H9 (cell line): Measurements from ENCODE around the gene HHIPL2. TPM values are rescaled to one million over a fixed set of nuclear protein-coding genes. Genes with fewer than 3 reads are reported as not detected.

Source experiments
- DNase-seq: peaks from one replicate; pipeline ENCODE4 v3.0.0-alpha.2; 2017
- H2AFZ ChIP-seq: one replicate; pipeline ENCODE4 v1.6.1; 2013; ENCODE audit warnings: mild to moderate bottlenecking, low read length, control low read depth, moderate library complexity
- H2AK5ac ChIP-seq: 2 replicates; pipeline ENCODE4 v1.6.1; 2013; ENCODE audit warnings: low read length, control low read depth, mixed read lengths; ENCODE audit not compliant: insufficient read length
- H2BK120ac ChIP-seq: one replicate; pipeline ENCODE4 v1.6.1; 2013; ENCODE audit warnings: low read depth, mild to moderate bottlenecking, low read length, control low read depth, inconsistent platforms; ENCODE audit not compliant: poor library complexity, severe bottlenecking
- H2BK12ac ChIP-seq: 2 replicates; pipeline ENCODE4 v1.6.1; 2013; ENCODE audit warnings: low read length, control low read depth, mixed read lengths, low read depth; ENCODE audit not compliant: insufficient read length
- H2BK15ac ChIP-seq: 2 replicates; pipeline ENCODE4 v1.6.1; 2013; ENCODE audit warnings: low read depth, low read length, control low read depth
- H2BK20ac ChIP-seq: one replicate; pipeline ENCODE4 v1.6.1; 2013; ENCODE audit warnings: low read depth, mild to moderate bottlenecking, low read length, control low read depth, inconsistent platforms; ENCODE audit not compliant: poor library complexity, severe bottlenecking
- H2BK5ac ChIP-seq: 2 replicates; pipeline ENCODE4 v1.6.1; 2013; ENCODE audit warnings: low read length, control low read depth, mixed read lengths; ENCODE audit not compliant: insufficient read length
- H3K14ac ChIP-seq: 2 replicates; pipeline ENCODE4 v1.6.1; 2013; ENCODE audit warnings: low read length, control low read depth; ENCODE audit not compliant: insufficient read depth
- H3K18ac ChIP-seq: 2 replicates; pipeline ENCODE4 v1.6.1; 2013; ENCODE audit warnings: low read depth, mild to moderate bottlenecking, mixed read lengths, low read length, control low read depth; ENCODE audit not compliant: insufficient read length
- H3K23ac ChIP-seq: 2 replicates; pipeline ENCODE4 v1.6.1; 2013; ENCODE audit warnings: low read length, control low read depth, mixed read lengths, low read depth; ENCODE audit not compliant: insufficient read length
- H3K23me2 ChIP-seq: 2 replicates; pipeline ENCODE4 v1.6.1; 2013; ENCODE audit warnings: low read depth, mild to moderate bottlenecking, mixed read lengths, low read length, control low read depth; ENCODE audit not compliant: insufficient read length, poor library complexity, severe bottlenecking
- H3K27ac ChIP-seq: 2 replicates; pipeline ENCODE4 v1.5.1; 2013; ENCODE audit warnings: low read length, control low read depth, mixed read lengths, low read depth; ENCODE audit not compliant: insufficient read length
- H3K27me3 ChIP-seq: 2 replicates; pipeline ENCODE4 v1.6.1; 2013; ENCODE audit warnings: low read length, control low read depth, inconsistent platforms; ENCODE audit not compliant: insufficient read depth
- H3K4ac ChIP-seq: 2 replicates; pipeline ENCODE4 v1.6.1; 2013; ENCODE audit warnings: low read depth, mild to moderate bottlenecking, control low read depth, inconsistent platforms, low read length, moderate library complexity
- H3K4me1 ChIP-seq: 2 replicates; pipeline ENCODE4 v1.6.1; 2013; ENCODE audit warnings: low read length, control low read depth, inconsistent platforms; ENCODE audit not compliant: insufficient read depth
- H3K4me2 ChIP-seq: 2 replicates; pipeline ENCODE4 v1.6.1; 2013; ENCODE audit warnings: low read length, control low read depth, mixed read lengths; ENCODE audit not compliant: insufficient read length, insufficient read depth
- H3K56ac ChIP-seq: 2 replicates; pipeline ENCODE4 v1.6.1; 2013; ENCODE audit warnings: low read depth, mild to moderate bottlenecking, mixed read lengths, low read length, control low read depth; ENCODE audit not compliant: insufficient read length
- H3K79me1 ChIP-seq: 2 replicates; pipeline ENCODE4 v1.6.1; 2013; ENCODE audit warnings: low read depth, mild to moderate bottlenecking, moderate library complexity, low read length, control low read depth, inconsistent platforms; ENCODE audit not compliant: insufficient read depth, poor library complexity, severe bottlenecking
- H3K79me2 ChIP-seq: 2 replicates; pipeline ENCODE4 v1.6.1; 2013; ENCODE audit warnings: low read length, control low read depth, inconsistent platforms; ENCODE audit not compliant: insufficient read depth
- H3K9ac ChIP-seq: 2 replicates; pipeline ENCODE4 v1.6.1; 2013; ENCODE audit warnings: low read length, control low read depth, mixed read lengths; ENCODE audit not compliant: insufficient read length; ENCODE audit errors: extremely low read depth
- H3K9me3 ChIP-seq: one replicate; pipeline ENCODE4 v1.6.1; 2013; ENCODE audit warnings: low read depth, low read length, inconsistent platforms; ENCODE audit not compliant: control insufficient read depth
- H3T11ph ChIP-seq: one replicate; pipeline ENCODE4 v1.6.1; 2013; ENCODE audit warnings: mild to moderate bottlenecking, low read length, control low read depth, inconsistent platforms
- H4K20me1 ChIP-seq: one replicate; pipeline ENCODE4 v1.6.1; 2013; ENCODE audit not compliant: control insufficient read depth, insufficient read length, insufficient read depth
- H4K5ac ChIP-seq: 2 replicates; pipeline ENCODE4 v1.6.1; 2013; ENCODE audit warnings: low read depth, mild to moderate bottlenecking, mixed read lengths, low read length, control low read depth; ENCODE audit not compliant: insufficient read length
- H4K8ac ChIP-seq: replicated peaks from 2 replicates; pipeline ENCODE4 v1.6.1; 2013; ENCODE audit warnings: low read length, control low read depth, mixed read lengths, low read depth; ENCODE audit not compliant: insufficient read length
- H4K91ac ChIP-seq: 2 replicates; pipeline ENCODE4 v1.6.1; 2013; ENCODE audit warnings: low read depth, mild to moderate bottlenecking, moderate library complexity, mixed read lengths, low read length, control low read depth; ENCODE audit not compliant: insufficient read length
- H3K27ac Mint-ChIP-seq, 3 experiments: 2 replicates in 2 of 3; 3 replicates in 1 of 3; pipeline ENCODE4 v1.8.0; 2020 to 2021; ENCODE audit warnings: mixed read lengths in 3 of 3, mild to moderate bottlenecking in 1 of 3, moderate library complexity in 1 of 3
- H3K27me3 Mint-ChIP-seq: 2 replicates; pipeline ENCODE4 v1.8.0; 2021; ENCODE audit warnings: low read depth, mild to moderate bottlenecking, moderate library complexity, mixed read lengths
- H3K36me3 Mint-ChIP-seq, 3 experiments: 2 replicates in 2 of 3; 3 replicates in 1 of 3; pipeline ENCODE4 v1.8.0; 2020 to 2021; ENCODE audit warnings: low read depth in 3 of 3, mixed read lengths in 3 of 3; ENCODE audit not compliant: insufficient read depth in 1 of 3
- H3K4me1 Mint-ChIP-seq, 2 experiments: 2 replicates each; pipeline ENCODE4 v1.8.0; 2020; ENCODE audit warnings: mixed read lengths in 2 of 2
- H3K4me3 Mint-ChIP-seq, 2 experiments: 2 replicates in 1 of 2; 3 replicates in 1 of 2; pipeline ENCODE4 v1.8.0; 2020 to 2021; ENCODE audit warnings: mild to moderate bottlenecking in 2 of 2, mixed read lengths in 2 of 2, moderate library complexity in 1 of 2
- H3K9me3 Mint-ChIP-seq, 2 experiments: 2 replicates in 1 of 2; 3 replicates in 1 of 2; pipeline ENCODE4 v1.8.0; 2020; ENCODE audit warnings: mild to moderate bottlenecking in 2 of 2, mixed read lengths in 2 of 2, moderate library complexity in 1 of 2
- WGBS: extraction: QIAGEN DNeasy Blood & Tissue Kit; methylation state at CpG from one replicate; pipeline ENCODE4 v1.1.7; 2013; ENCODE audit warnings: missing lambda C conversion rate, low lambda C conversion rate, mixed read lengths; ENCODE audit not compliant: insufficient read length; ENCODE audit errors: extremely low coverage; 5-methylcytosine and 5-hydroxymethylcytosine counted together
- total RNA-seq: library from RNA; stranded (reverse); gene quantifications from 2 replicates; pipeline ENCODE4 v1.2.1, GENCODE V29; 2021
- TF ChIP-seq, protein P1 (sequence below): fragments of 200-600 bp; sonication (generic); conservative IDR thresholded peaks from 3 replicates; pipeline ENCODE4 v1.8.0; 2021; ENCODE audit warnings: antibody characterized with exemption, mild to moderate bottlenecking

HHIPL2 gene
- total RNA-seq, 1 experiment from 2014 or later, result 0.39 TPM

DNA sequence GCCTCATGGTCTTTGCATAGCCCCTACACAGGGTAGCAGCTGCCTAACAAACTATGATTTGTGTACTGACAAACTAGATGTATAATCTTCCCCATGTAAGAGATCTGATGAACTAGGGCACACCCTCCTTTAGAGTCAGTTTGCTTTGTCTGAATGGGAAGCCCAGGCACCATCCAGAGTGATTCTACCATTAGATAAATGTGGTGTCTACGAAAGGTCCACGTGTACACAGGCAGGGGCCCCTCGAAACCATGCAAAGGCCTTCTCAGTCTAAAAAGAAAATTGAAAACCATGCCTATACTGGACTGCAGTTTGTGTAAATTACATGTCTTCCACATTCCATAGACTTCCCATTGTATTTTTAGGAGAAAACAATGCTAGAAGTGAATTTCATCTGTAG is 18.7 kb downstream of the HHIPL2 start:
- no CpG with 5 or more reads among the region's 3 CpGs for whole genome bisulfite sequencing

More for the DNA sequence above, 18.7 kb downstream of the HHIPL2 start:
- H2BK120ac ChIP-seq, result no peak overlapping the region
- no peak overlapping the region for H4K5ac ChIP-seq
- no peaks in the 10 kb centered on the region for H3K36me3 Mint-ChIP-seq
- H3K23ac ChIP-seq, result no peak overlapping the region
- no peak overlapping the region for H3K4ac ChIP-seq
- no peak overlapping the region for H3K4me2 ChIP-seq
- H2BK12ac ChIP-seq, result no peak overlapping the region
- H4K91ac ChIP-seq, result no peak overlapping the region
- H4K8ac ChIP-seq, result no peak overlapping the region
- no peaks in the 10 kb centered on the region for H3K79me2 ChIP-seq
- no peaks in the 10 kb centered on the region for H3K27me3 ChIP-seq
- no peak overlapping the region for H3T11ph ChIP-seq
- H3K4me1 ChIP-seq, result no peaks in the 10 kb centered on the region
- H3K27me3 Mint-ChIP-seq, result no peaks in the 10 kb centered on the region; the same call in 1 of the 2 replicates
- no peak overlapping the region for H2AFZ ChIP-seq
- H3K79me1 ChIP-seq, result no peaks in the 10 kb centered on the region
- H3K27ac ChIP-seq, result no peak overlapping the region
- H3K14ac ChIP-seq, result no peak overlapping the region
- H3K9ac ChIP-seq, result no peak overlapping the region
- H3K23me2 ChIP-seq, result no peaks in the 10 kb centered on the region
- no peak for DNase-seq
- H3K4me3 Mint-ChIP-seq, result no peak overlapping the region
- H4K20me1 ChIP-seq, result no peaks in the 10 kb centered on the region
- no peak overlapping the region for H3K56ac ChIP-seq
- no peak overlapping the region for H2BK5ac ChIP-seq
- H3K9me3 Mint-ChIP-seq, result no peaks in the 10 kb centered on the region
- H2BK15ac ChIP-seq, result no peak overlapping the region
- no peak overlapping the region for H2AK5ac ChIP-seq
- TF ChIP-seq, protein P1, sequence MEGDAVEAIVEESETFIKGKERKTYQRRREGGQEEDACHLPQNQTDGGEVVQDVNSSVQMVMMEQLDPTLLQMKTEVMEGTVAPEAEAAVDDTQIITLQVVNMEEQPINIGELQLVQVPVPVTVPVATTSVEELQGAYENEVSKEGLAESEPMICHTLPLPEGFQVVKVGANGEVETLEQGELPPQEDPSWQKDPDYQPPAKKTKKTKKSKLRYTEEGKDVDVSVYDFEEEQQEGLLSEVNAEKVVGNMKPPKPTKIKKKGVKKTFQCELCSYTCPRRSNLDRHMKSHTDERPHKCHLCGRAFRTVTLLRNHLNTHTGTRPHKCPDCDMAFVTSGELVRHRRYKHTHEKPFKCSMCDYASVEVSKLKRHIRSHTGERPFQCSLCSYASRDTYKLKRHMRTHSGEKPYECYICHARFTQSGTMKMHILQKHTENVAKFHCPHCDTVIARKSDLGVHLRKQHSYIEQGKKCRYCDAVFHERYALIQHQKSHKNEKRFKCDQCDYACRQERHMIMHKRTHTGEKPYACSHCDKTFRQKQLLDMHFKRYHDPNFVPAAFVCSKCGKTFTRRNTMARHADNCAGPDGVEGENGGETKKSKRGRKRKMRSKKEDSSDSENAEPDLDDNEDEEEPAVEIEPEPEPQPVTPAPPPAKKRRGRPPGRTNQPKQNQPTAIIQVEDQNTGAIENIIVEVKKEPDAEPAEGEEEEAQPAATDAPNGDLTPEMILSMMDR, result no peak
- no peaks in the 10 kb centered on the region for H3K9me3 ChIP-seq
- no peak overlapping the region for H2BK20ac ChIP-seq
- no peak overlapping the region; a peak in 1 of 7 replicates for H3K27ac Mint-ChIP-seq
- no peaks in the 10 kb centered on the region for H3K4me1 Mint-ChIP-seq
- no peak overlapping the region for H3K18ac ChIP-seq
